NCI-H1436 treated with DMSO at 0.1 percent for 48 hours (cell line): ENCODE results near the gene MSRB1.
"Not testable (repeated sequence)": the region's sequence is repeated elsewhere in the genome, so short reads cannot be mapped to it uniquely, and the experiment has no call there.

Source experiments
- DNase-seq: peaks from one replicate; lab custom pipeline; 2025; lab: John Stamatoyannopoulos, UW

Gene MSRB1

DNA sequence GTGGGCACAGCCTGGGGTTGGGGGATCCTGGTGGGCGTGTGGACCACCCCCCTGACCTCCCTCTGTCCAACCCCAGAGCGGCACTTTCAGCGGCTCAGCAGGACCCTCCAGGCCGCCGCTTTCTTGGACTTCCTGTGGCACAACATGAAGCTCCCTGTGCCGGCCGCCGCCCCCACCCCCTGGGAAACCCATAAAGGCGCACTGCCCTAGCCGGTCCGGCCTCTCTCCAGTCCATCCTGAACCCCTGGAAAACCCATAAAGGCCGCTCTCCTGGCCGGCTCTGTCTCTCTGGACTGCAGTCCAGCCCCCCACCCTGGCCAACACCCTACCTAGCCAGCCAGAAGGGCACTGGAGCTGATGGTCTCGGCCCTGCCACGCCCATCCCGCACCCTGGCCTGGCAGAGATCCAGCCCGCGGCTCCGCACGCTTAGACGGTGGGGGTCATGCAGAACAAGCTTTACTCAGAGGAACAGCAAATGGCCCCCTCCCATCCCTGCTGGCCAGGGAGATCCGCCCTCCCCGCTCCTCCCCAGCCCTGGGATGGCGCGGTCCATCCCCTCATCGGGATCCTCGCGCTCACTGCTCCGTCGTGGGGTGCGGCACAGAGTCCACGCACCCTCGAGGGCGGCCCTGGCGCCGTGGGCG lies 35.6 kb upstream of the MSRB1 start:
- no peak for DNase-seq

DNA sequence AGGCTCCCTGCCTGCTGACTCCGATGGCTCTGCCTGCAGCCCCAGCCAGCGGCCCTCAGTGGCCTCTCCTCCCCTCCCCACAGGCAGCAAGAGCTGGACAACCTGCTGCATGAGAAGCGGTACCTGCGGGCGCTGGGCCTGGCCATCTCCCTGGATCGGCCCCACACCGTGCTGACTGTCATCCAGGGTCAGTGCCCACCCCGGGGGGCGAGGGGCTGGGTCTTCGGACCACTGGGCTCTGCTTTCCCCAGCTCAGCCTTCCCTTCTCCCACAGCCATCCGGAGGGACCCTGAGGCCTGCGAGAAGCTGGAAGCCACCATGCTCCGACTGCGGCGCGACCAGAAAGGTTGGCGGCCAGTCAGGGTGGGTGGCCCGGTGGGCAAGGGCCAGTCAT lies 34.9 kb upstream of the MSRB1 start:
- no peak for DNase-seq

- no peak for DNase-seq
These were observed 34.2 kb upstream of the MSRB1 start for GRCh38 chr16:1976951-1977874.

GRCh38 chr16:1976216-1976520 lies 33.2 kb upstream of the MSRB1 start:
- DNase-seq = no peak

DNA sequence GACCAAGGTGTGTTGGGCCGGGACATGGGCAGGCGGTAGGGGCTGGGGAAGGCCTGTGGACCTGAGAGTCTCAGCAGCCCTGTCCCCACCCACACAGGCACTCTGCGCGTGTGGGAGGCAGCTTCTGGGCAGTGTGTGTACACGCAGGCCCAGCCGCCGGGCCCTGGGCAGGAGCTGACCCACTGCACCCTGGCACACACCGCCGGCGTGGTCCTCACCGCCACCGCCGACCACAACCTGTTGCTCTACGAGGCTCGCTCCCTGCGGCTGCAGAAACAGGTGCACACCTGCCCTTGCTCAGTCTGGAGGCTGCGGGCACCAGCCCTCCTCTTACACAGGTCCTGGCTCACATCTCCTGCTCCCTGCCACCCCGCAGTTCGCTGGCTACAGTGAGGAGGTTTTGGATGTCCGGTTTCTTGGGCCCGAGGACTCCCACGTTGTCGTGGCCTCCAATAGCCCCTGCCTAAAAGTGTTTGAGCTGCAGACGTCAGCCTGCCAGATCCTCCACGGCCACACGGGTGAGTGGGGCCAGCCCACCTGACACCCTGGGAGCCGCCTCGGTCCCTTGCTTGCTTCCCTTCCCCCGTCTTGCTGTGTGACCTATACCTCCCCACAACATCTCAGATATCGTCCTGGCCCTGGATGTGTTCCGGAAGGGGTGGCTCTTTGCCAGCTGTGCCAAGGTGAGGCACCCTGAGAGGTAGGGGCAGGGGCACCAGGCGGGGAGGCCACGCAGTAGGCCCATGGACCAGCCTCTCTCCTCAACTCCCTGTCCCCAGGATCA lies 32.6 kb upstream of the MSRB1 start:
- DNase-seq = no peak

GRCh38 chr16:1974157-1975070 lies 31.4 kb upstream of the MSRB1 start:
- no peak for DNase-seq

DNA sequence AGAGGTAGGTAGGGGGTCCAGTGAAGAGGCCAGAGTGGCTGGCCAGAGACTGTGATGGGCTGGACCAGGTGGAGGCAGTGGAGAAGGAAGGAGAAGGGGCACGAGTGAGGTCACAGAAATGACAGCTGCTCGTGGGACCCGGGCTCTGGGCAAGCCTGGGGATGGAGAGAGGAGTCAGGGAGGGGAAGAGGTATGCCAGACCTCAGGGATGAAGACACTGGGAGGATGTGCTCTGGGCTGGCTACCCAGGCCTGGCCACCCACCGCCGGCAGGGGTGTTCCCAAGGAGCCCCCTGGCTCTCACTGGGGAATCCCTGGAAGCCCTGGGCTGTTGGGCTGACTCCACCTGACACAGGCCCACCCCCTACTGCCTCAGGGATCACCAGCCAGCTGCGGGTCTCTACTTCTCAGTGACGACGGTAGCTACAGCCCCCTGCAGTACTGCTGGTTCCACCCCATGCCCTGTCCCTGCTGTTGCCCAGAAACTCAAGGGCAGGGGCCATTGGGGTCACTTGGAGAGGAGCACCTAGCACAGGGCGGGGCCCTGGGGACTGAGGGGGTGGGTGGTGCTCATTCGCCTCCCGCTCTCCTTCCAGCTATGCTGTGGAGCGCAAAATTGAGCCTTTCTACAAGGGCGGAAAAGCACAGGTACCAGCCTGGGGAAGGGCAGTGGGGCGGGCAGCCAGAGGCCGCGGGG lies 30.6 kb upstream of the MSRB1 start:
- DNase-seq = no peak

DNA sequence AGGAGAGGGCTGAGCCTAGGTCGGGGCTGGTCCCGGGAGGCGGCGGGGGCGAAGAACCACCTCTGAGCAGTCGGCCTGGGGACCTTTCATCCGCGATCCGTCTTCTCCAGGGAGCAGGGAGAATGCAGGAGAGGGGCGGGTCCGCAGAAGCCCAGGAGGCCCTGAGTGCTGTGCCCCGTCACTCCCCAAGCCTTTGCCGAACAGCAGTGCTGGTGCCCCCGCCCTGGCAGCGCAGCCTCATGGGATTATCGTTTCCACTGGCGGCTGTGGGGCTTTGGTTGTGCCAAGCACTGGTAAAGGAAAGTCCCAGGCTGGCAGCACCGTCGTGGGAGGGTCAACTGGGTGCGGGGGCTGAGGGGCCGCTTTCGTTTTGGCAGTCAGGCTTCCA lies 29.5 kb upstream of the MSRB1 start:
- DNase-seq = no peak

DNA sequence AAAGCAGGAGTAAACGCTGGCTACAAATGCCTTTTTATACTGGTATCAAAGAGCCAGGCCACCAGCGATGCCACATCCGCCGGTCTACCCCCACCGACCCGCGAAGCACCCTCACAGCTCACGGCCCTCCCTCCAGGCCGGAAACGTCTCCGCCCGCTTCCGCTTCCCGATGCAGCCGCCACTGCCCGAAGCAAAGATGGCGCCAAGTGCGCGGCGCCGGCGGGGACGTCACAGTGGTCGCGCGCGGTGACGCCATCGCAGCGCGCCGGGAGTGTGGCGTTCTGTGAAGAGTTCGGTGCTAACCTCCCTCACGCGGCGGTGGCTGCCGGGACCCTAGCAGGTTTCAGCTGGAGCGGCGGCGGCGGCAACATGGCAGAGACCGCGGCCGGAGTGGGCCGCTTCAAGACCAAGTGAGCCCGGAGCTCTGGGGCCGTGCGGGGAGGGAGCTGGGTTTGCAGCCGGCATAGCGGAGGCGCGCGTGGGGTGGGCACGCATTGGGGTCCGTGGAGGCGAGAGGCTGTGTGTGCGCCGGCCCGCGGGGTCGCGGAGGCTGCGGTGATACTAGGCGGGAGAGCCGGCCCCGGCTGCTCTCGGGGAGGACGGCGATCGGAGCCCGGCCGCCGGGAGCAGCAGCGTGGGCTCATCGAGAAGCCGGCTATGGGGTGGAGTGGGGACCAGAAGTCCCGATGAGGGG lies 28.9 kb upstream of the MSRB1 start, which contains the start of gene TBL3:
TBL3 (plus strand) TSS at position 258 of the 694 bp plus-strand sequence; CDS start at position 370, 112 bp downstream.
- DNase-seq = no peak

DNA sequence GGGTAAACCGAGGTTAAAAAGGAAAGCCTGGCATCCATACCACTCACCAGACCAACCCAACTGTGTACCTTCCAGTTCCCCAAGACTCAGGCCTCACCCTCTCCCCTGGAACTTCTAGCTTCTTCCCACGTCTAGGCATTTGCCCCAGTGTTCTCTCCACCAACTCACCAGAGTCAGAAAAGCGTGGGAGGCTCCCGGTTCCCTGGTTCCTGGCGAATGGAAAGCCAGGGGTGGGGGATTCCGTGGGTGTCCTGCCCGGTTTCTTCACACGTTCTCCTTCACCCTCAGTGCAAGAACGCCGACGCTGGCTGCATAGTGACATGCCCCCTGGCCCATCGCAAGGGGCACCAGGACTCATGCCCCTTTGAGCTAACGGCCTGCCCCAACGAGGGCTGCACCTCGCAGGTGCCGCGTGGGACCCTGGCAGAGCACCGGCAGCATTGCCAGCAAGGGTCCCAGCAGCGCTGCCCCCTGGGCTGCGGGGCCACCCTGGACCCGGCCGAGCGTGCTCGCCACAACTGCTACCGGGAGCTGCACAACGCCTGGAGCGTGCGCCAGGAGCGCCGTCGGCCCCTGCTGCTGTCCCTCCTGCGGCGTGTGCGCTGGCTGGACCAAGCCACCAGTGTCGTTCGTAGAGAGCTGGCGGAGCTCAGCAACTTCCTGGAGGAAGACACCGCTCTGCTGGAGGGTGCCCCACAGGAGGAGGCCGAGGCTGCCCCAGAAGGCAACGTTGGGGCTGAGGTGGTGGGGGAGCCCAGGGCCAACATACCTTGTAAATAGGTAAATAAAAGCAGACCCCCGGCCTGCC lies 25.4 kb upstream of the MSRB1 start:
- DNase-seq = no peak

GRCh38 chr16:1966460-1966859 lies 23.5 kb upstream of the MSRB1 start, which contains the start of gene RNF151:
Gene RNF151, plus strand, starts transcription at chr16:1966856. Its CDS starts 26 bp downstream, at chr16:1966882.
- no peak for DNase-seq

GRCh38 chr16:1965396-1966001 lies 22.5 kb upstream of the MSRB1 start:
- no peak for DNase-seq

DNA sequence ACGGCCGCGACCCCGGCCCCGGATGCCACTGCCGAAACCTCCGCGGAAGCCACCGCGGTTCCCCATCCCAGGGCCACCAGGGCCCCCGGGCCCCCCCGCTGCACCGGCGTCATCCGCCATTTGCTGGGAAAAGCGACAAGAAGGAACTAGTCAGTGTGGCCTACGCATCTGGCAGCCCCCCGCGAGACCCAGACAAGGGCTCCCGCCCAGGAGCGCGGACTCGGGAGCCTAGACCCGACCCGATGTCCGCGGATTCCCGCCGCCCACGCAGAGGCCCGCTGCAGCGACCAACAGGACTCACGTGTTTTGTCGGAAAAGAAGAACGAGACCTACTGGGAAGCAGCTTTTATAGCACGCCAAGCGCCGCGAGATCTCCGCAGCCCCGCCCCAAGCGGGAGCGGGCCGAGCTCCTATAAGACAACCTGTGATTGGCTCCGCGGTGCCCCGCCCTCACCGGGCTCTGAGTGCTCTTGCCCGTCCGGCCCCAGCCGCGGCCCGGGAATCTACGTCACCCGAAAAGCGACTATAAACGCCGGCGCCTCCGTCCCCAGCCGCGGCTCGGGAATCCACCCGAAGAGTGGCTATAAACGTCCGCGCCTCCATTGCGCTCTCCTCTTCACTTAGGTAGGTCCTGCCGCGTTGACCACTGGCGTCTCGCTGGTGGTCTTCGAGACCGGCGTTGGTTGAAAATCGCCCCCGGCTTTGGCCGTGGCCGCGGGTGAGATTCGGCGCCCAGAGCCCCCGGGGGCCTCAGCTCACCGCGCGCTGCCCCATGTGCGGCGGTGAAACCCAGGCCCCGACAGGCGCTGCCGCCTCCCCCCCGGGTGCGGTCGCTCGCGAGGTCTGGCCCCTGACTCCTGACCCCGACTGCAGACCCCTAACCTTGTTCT lies 21.8 kb upstream of the MSRB1 start, which contains the start of gene RPS2:
RPS2 (minus strand) TSS at position 321 of the 890 bp plus-strand sequence; CDS start at position 120, 201 bp downstream.
- peak; percentile 91 for DNase-seq

DNA sequence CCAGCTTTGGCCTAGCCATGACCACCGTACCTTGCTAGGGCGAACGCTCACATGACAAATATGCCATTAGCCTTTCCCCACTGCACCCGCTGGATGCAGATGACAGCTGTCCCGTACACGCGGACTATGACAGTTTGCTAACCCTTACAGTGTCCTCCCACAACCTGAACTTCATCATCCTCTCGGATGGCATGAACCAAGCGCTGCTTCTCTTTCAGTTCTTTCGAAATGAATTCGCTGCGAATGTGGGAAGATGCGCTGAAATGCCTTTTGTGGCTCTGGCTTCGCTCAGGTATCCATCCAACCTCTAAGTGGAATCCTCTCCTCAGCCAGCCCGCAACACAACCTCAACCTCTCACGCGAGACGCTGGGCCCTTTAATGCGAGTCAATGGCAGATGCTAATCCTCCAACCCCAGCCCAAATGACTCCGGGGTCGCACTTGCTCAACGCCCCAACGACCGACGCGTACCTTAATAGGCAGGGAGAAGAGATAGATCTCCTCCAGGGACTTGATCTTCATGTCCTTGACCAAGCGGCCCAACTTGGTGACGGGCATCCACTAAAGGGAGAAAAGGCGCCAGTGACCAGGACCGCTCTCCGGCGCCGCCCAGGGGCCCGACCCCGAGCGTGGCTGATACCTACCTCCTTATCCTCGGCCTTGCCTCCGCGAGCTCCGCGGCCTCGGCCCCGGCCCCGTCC lies 21.0 kb upstream of the MSRB1 start:
- no peak for DNase-seq

DNA sequence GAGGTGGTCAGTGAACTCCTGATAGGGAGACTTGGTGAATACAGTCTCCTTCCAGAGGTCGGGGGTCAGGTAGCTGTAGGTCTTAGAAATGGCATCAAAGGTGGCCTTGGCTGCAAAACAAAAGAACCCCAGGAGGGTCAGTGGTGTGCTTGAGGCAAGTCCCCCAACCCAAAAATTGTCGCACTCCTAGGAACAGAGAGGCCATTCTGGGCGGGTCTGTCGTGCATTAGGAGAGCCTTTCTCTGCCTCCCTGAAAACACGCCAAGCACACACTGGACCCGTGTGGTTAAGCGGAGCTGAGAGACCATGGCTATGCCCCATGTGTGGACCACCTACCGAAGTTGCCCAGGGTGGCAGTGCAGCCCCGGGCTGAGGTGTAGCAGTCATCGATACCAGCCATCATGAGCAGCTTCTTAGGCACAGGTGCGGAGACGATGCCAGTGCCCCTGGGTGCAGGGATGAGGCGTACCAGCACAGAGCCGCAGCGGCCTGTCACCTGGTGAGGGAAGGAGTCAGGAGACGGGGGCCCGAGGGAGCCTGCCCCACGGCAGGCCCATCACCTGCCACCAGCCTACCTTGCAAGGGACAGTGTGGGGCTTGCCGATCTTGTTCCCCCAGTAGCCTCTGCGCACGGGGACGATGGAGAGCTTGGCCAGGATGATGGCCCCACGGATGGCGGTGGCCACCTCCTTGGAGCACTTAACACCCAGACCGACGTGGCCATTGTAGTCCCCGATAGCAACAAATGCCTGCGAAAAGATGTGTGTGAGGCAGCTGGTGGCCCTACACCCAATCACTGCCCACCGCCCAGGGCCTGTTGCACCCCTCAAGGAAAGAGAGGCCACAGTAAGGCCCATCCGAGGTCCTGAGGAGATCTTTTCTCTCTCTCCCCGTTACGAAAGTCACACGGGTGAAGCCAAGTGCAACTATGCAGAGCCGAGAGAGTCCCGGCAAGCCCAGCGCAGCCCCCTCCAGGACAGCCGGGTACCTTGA lies 19.5 kb upstream of the MSRB1 start:
- not testable (repeated sequence) for DNase-seq

- no peak for DNase-seq
These were observed 18.7 kb upstream of the MSRB1 start for GRCh38 chr16:1961651-1962067.
